ENCODE measurements around the gene ETV4. TPM values are rescaled to one million over a fixed set of nuclear protein-coding genes. Genes with fewer than 3 reads are reported as not detected.

The ETV4 gene
- total RNA-seq, 1 experiment from 2014 or later, result 154 TPM

Other genes starting within 250 kb of the ETV4 start
- gene ARL4D, start 147.3 kb downstream of the ETV4 start, total RNA-seq (2014; rRNA removed; shearing (Covaris generic)), result 3.4 and 3.7 TPM in 2 replicates
- 41.7 and 46.3 TPM in 2 replicates for gene DHX8, start 62.4 kb downstream of the ETV4 start, total RNA-seq (2014; rRNA removed; shearing (Covaris generic))
- gene MEOX1, start 115.6 kb upstream of the ETV4 start, total RNA-seq (2014; rRNA removed; shearing (Covaris generic)), result not detected in 2 replicates
- gene SOST, start 212.5 kb upstream of the ETV4 start, total RNA-seq (2014; rRNA removed; shearing (Covaris generic)), result not detected in 2 replicates
- gene DUSP3, start 232.6 kb upstream of the ETV4 start, total RNA-seq (2014; rRNA removed; shearing (Covaris generic)), result 139 and 151 TPM in 2 replicates
- 0.05 and 0.19 TPM in 2 replicates for gene CFAP97D1, start 234.1 kb upstream of the ETV4 start, total RNA-seq (2014; rRNA removed; shearing (Covaris generic))

Measured in SK-MEL-5 (cell line).